K562 (cell line): ENCODE measurements around the gene ORAI3. TPM values are rescaled to one million over a fixed set of nuclear protein-coding genes. Genes with fewer than 3 reads are reported as not detected.

Experiments used
- CHD4 ChIP-seq: fragments of 200-600 bp; sonication (generic); IDR thresholded peaks from 3 replicates; pipeline ENCODE4 v1.6.1; 2012; ENCODE audit warnings: low read depth, mild to moderate bottlenecking, mixed read lengths, low read length, inconsistent platforms; ENCODE audit not compliant: insufficient read depth, insufficient replicate concordance, poor library complexity, severe bottlenecking
- CREB3L1 ChIP-seq: fragments of 450-650 bp; IDR thresholded peaks from 2 replicates; pipeline ENCODE4 v1.6.1; 2014; ENCODE audit warnings: low read depth, mild to moderate bottlenecking, moderate library complexity, borderline replicate concordance
- EP300 ChIP-seq: IDR thresholded peaks from 2 replicates; pipeline ENCODE4 v1.6.1; 2012; ENCODE audit warnings: low read length, improper control_type of control experiment
- ERF ChIP-seq: fragments of 450-650 bp; formaldehyde crosslinking; IDR thresholded peaks from 2 replicates; pipeline ENCODE4 v1.4.0; 2020; ENCODE audit warnings: mild to moderate bottlenecking, mixed read lengths
- ETS2 ChIP-seq: IDR thresholded peaks from 2 replicates; pipeline ENCODE4 v1.6.1; 2016; ENCODE audit warnings: borderline replicate concordance, missing genetic modification characterization, mild to moderate bottlenecking, moderate library complexity, missing compliant biosample characterization; ENCODE audit not compliant: poor library complexity, severe bottlenecking
- IRF9 ChIP-seq: fragments of 450-650 bp; IDR thresholded peaks from 2 replicates; pipeline ENCODE4 v1.6.1; 2016; ENCODE audit warnings: missing biosample characterization, missing genetic modification characterization
- MCM3 ChIP-seq: fragments of 450-650 bp; IDR thresholded peaks from 2 replicates; pipeline ENCODE4 v1.6.1; 2016
- RBM14 ChIP-seq: fragments of 200-400 bp; formaldehyde crosslinking; IDR thresholded peaks from 2 replicates; pipeline ENCODE4 v1.6.1; 2018; ENCODE audit warnings: low read depth, mild to moderate bottlenecking, low read length, moderate library complexity, borderline replicate concordance; ENCODE audit not compliant: insufficient read depth
- RBM17 ChIP-seq: fragments of 200-400 bp; formaldehyde crosslinking; IDR thresholded peaks from 2 replicates; pipeline ENCODE4 v1.6.1; 2017; ENCODE audit warnings: low read depth, mild to moderate bottlenecking, low read length, borderline replicate concordance
- SMARCA5 ChIP-seq: fragments of 450-650 bp; IDR thresholded peaks from 2 replicates; pipeline ENCODE4 v1.6.1; 2016
- ZBTB17 ChIP-seq: fragments of 450-650 bp; formaldehyde crosslinking; IDR thresholded peaks from 2 replicates; pipeline ENCODE4 v1.4.0; 2020; ENCODE audit warnings: mild to moderate bottlenecking
- ZFP30 ChIP-seq: fragments of 250-450 bp; sonication (Bioruptor Pico); IDR thresholded peaks from 2 replicates; pipeline ENCODE4 v1.8.0; 2022; ENCODE audit warnings: moderate library complexity, mild to moderate bottlenecking, inconsistent platforms, borderline replicate concordance
- ZNF197 ChIP-seq: fragments of 200-800 bp; sonication (Bioruptor generic); IDR thresholded peaks from 2 replicates; pipeline ENCODE4 v1.6.1; 2016; ENCODE audit warnings: low read depth, missing genetic modification characterization, missing compliant biosample characterization
- ZNF232 ChIP-seq: sonication (generic); formaldehyde crosslinking; IDR thresholded peaks from 2 replicates; pipeline ENCODE4 v1.8.0; 2022; ENCODE audit warnings: mild to moderate bottlenecking, missing genetic modification reagents
- ZNF280B ChIP-seq: fragments of 250-450 bp; sonication (Bioruptor Pico); IDR thresholded peaks from 2 replicates; pipeline ENCODE4 v1.5.1; 2021; ENCODE audit warnings: mild to moderate bottlenecking
- ZNF512 ChIP-seq: IDR thresholded peaks from 2 replicates; pipeline ENCODE4 v1.6.1; 2016; ENCODE audit warnings: missing genetic modification characterization, missing compliant biosample characterization
- ZNF583 ChIP-seq: fragments of 250-450 bp; sonication (Bioruptor Pico); IDR thresholded peaks from 2 replicates; pipeline ENCODE4 v1.4.0; 2020
- ZNF740 ChIP-seq, 3 experiments: fragments of 200-800 bp in 1 of 3; sonication (Bioruptor generic) in 1 of 3; sonication (generic) in 1 of 3; formaldehyde crosslinking in 1 of 3; IDR thresholded peaks; 2 replicates each; pipeline versions ENCODE4 v1.6.1 to v1.8.0; 2016 to 2022; ENCODE audit warnings: mild to moderate bottlenecking in 2 of 3, missing compliant biosample characterization in 2 of 3, missing genetic modification characterization in 2 of 3, missing genetic modification reagents in 1 of 3
- ZNF766 ChIP-seq: fragments of 200-800 bp; sonication (Bioruptor generic); conservative IDR thresholded peaks from 2 replicates; pipeline ENCODE4 v1.6.1; 2016; ENCODE audit warnings: missing genetic modification characterization, missing compliant biosample characterization
- ZNF778 ChIP-seq: fragments of 450-650 bp; formaldehyde crosslinking; IDR thresholded peaks from 2 replicates; pipeline ENCODE4 v1.4.0; 2020; ENCODE audit warnings: mild to moderate bottlenecking, moderate library complexity
- polyA plus RNA-seq, 8 experiments: library from polyadenylated mRNA; depleted of rRNA in 4 of 8; stranded (reverse) in 5 of 8; unstranded in 3 of 8; fragments of >200 nt; fragmentation: Nextera tagmentation in 2 of 8; fragmentation: Illumina TruSeq in 1 of 8; extraction: Ambion mirVana in 2 of 8; extraction: Trizol in 1 of 8; gene quantifications; 2 replicates each; pipeline versions ENCODE4 v1.2.1 to v1.2.3, GENCODE V29; 2011 to 2014; ENCODE audit warnings: inconsistent platforms in 1 of 8, missing spikeins in 1 of 8
- total RNA-seq, 7 experiments: library from RNA; depleted of rRNA in 6 of 7; stranded (reverse); fragments of >200 nt in 6 of 7; fragmentation: Illumina TruSeq in 2 of 7; extraction: Trizol in 2 of 7; gene quantifications; 2 replicates each; pipeline versions ENCODE4 v1.2.1 to v1.2.3, GENCODE V29; 2011 to 2021; ENCODE audit warnings: low replicate concordance in 1 of 7

Gene ORAI3
- total and polyA plus RNA-seq, 9 of the 15 experiments (the other 6 are each of a cell fraction or from before 2014, with no cell fraction given) = 4.9 to 23.3 (median 14.1) TPM

GRCh38 chr16:30992931-30993816, 44.3 kb downstream of the ORAI3 start (continued):
- TF ChIP-seq CHD4 = no peak
- no peak for TF ChIP-seq ETS2 (tag)
- TF ChIP-seq ZNF583 (CRISPR knock-in tag) = no peak
- no peak for TF ChIP-seq RBM14
- no peak for TF ChIP-seq MCM3
- TF ChIP-seq ZNF512 (tag) = no peak
- no peak for TF ChIP-seq ZNF232
- TF ChIP-seq ZBTB17 (CRISPR knock-in tag) = peak; percentile 65
- no peak for TF ChIP-seq SMARCA5
- TF ChIP-seq IRF9 (tag) = peak; percentile 21
- TF ChIP-seq ZNF280B = no peak
- TF ChIP-seq ZFP30 (CRISPR knock-in tag) = no peak
- TF ChIP-seq ZNF740 (CRISPR knock-in tag; IDR thresholded peaks at IDR 0.05) = peak; percentile 4; the same call in 1 of the 2 replicates
- no peak for TF ChIP-seq ZNF740 (tag; IDR thresholded peaks at IDR 0.05)
- TF ChIP-seq CREB3L1 = no peak
- TF ChIP-seq EP300 = no peak
- no peak for TF ChIP-seq RBM17
- TF ChIP-seq ZNF197 (CRISPR knock-in tag) = no peak
- TF ChIP-seq ZNF766 (CRISPR knock-in tag) = peak; percentile 17; the same call in 1 of the 2 replicates
- no peak for TF ChIP-seq ZNF778 (CRISPR knock-in tag)
- TF ChIP-seq ERF (CRISPR knock-in tag) = peak; percentile 86
